ENCODE data around the gene CAV1. TPM values are rescaled to one million over a fixed set of nuclear protein-coding genes. Genes with fewer than 3 reads are reported as not detected.

Gene CAV1
- total RNA-seq, 1 experiment from 2014 or later = 20.2 TPM

DNA sequence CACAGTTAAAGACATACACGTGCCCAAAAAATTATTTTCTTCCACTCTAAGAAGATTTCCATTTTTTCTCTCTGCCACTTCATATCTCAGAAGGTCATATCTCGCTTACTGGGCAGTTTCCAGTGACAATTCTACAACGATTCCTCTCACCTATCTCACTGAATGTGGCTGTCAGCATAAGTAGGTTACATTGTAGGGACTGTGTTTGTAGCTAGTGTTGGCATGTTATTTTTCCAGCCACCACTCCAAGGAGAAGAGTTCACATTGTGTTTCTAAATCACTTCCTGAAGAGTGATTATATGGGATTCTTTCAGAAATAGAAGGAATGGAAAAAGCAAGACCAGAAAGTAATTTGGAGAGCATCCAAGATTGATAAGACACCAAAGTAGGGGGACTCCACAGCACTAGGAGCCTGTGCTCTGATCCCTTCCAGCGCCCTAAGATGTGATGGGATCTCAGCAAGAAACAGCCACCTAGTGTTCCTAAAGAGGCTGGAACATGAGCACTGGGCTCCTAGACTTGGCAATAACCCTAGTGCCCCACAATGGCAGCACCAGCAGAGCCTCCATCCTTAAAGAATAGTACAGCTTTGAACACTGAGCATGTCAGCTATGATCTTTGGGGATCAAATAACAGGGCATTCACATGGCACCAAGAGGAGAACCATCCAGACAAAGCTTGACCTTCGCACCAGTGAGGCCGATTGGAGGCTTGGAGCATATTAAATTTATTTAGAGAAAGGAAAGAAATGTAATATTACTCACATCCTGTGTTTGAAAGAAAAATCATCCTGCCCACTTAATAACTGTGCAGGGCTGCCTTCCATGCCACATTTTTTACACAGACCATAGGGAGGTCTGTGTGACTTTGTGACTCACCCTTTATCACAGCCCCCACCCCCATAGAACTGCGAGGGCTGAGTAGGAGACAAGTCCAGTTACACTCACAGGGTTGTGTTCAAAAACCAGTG lies 51.8 kb downstream of the CAV1 start:
- H4K20me1 ChIP-seq (ENCODE audit: control insufficient read depth, insufficient read depth, insufficient read length) = no peaks in the 10 kb centered on the region
- H3K4ac ChIP-seq (ENCODE audit: low read depth, low read length) = no peak overlapping the region
- no peak overlapping the region for H2BK12ac ChIP-seq (ENCODE audit: insufficient read length, low read depth, low read length)
- no CpG with 5 or more reads among the region's 7 CpGs for WGBS (ENCODE audit: extremely low coverage, insufficient read length, low lambda C conversion rate)
- no peaks in the 10 kb centered on the region for H3K79me2 ChIP-seq (ENCODE audit: insufficient read depth, low read length)
- H3K4me1 ChIP-seq (ENCODE audit: insufficient read depth, low read length) = no peaks in the 10 kb centered on the region
- no peaks in the 10 kb centered on the region for H3K36me3 Mint-ChIP-seq (ENCODE audit: insufficient read depth in 1 of 3, low read depth in 3 of 3)
- TF ChIP-seq, protein P1, sequence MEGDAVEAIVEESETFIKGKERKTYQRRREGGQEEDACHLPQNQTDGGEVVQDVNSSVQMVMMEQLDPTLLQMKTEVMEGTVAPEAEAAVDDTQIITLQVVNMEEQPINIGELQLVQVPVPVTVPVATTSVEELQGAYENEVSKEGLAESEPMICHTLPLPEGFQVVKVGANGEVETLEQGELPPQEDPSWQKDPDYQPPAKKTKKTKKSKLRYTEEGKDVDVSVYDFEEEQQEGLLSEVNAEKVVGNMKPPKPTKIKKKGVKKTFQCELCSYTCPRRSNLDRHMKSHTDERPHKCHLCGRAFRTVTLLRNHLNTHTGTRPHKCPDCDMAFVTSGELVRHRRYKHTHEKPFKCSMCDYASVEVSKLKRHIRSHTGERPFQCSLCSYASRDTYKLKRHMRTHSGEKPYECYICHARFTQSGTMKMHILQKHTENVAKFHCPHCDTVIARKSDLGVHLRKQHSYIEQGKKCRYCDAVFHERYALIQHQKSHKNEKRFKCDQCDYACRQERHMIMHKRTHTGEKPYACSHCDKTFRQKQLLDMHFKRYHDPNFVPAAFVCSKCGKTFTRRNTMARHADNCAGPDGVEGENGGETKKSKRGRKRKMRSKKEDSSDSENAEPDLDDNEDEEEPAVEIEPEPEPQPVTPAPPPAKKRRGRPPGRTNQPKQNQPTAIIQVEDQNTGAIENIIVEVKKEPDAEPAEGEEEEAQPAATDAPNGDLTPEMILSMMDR (conservative IDR thresholded peaks at IDR 0.05) = no peak
- H2BK15ac ChIP-seq (ENCODE audit: low read depth, low read length) = no peak overlapping the region
- no peak overlapping the region for H3K23ac ChIP-seq (ENCODE audit: insufficient read length, low read depth, low read length)
- no peaks in the 10 kb centered on the region for H3K23me2 ChIP-seq (ENCODE audit: insufficient read length, low read depth, low read length, poor library complexity, severe bottlenecking)
- no peak overlapping the region for H3K14ac ChIP-seq (ENCODE audit: insufficient read depth, low read length)
- H3T11ph ChIP-seq (ENCODE audit: low read length) = no peak overlapping the region
- no peak overlapping the region for H4K8ac ChIP-seq (replicated peaks; ENCODE audit: insufficient read length, low read depth, low read length)
- DNase-seq = no peak
- H3K27ac ChIP-seq (ENCODE audit: insufficient read length, low read depth, low read length) = no peak overlapping the region
- no peaks in the 10 kb centered on the region for H3K4me1 Mint-ChIP-seq
- no peaks in the 10 kb centered on the region for H3K9me3 ChIP-seq (ENCODE audit: control insufficient read depth, low read depth, low read length)
- H3K4me3 Mint-ChIP-seq = no peak overlapping the region
- no peak overlapping the region for H2BK20ac ChIP-seq (ENCODE audit: low read depth, low read length, poor library complexity, severe bottlenecking)
- H3K79me1 ChIP-seq (ENCODE audit: insufficient read depth, low read depth, low read length, poor library complexity, severe bottlenecking) = no peaks in the 10 kb centered on the region
- no peak overlapping the region for H3K18ac ChIP-seq (ENCODE audit: insufficient read length, low read depth, low read length)
- H4K91ac ChIP-seq (ENCODE audit: insufficient read length, low read depth, low read length) = no peak overlapping the region
- H2BK5ac ChIP-seq (ENCODE audit: insufficient read length, low read length) = no peak overlapping the region
- no peak overlapping the region for H2BK120ac ChIP-seq (ENCODE audit: low read depth, low read length, poor library complexity, severe bottlenecking)
- no peak overlapping the region for H2AFZ ChIP-seq (ENCODE audit: low read length)
- peaks cover 0 to 3% of the 10 kb centered on the region in 2 experiments; a peak in 2 of 5 replicates for H3K9me3 Mint-ChIP-seq
- no peak overlapping the region for H3K9ac ChIP-seq (ENCODE audit: extremely low read depth, insufficient read length, low read length)
- no peak overlapping the region for H4K5ac ChIP-seq (ENCODE audit: insufficient read length, low read depth, low read length)
- H3K27me3 Mint-ChIP-seq (ENCODE audit: low read depth) = no peaks in the 10 kb centered on the region
- H2AK5ac ChIP-seq (ENCODE audit: insufficient read length, low read length) = no peak overlapping the region
- H3K27ac Mint-ChIP-seq = no peak overlapping the region
- no peak overlapping the region for H3K56ac ChIP-seq (ENCODE audit: insufficient read length, low read depth, low read length)
- H3K27me3 ChIP-seq (ENCODE audit: insufficient read depth, low read length) = no peaks in the 10 kb centered on the region
- no peak overlapping the region for H3K4me2 ChIP-seq (ENCODE audit: insufficient read depth, insufficient read length, low read length)

All from H9 (cell line).